Smooth muscle cell (in vitro differentiated cells): ENCODE results near the gene ANTXR2. TPM values are rescaled to one million over a fixed set of nuclear protein-coding genes. Genes with fewer than 3 reads are reported as not detected.

ENCODE experiments used
- DNase-seq: peaks from one replicate; lab custom pipeline; 2025; ENCODE audit not compliant: unreplicated experiment; lab: John Stamatoyannopoulos, UW
- H2AFZ ChIP-seq: fragments of 200-600 bp; sonication (generic); 2 replicates; pipeline ENCODE4 v1.6.0; 2016; ENCODE audit warnings: antibody characterized with exemption, low read depth, mild to moderate bottlenecking
- H3F3A ChIP-seq: fragments of 200-600 bp; sonication (generic); 2 replicates; pipeline ENCODE4 v1.6.0; 2017; ENCODE audit warnings: antibody characterized with exemption, low read depth
- H3K27ac ChIP-seq: fragments of 200-600 bp; sonication (generic); 2 replicates; pipeline ENCODE4 v1.5.1; 2016; ENCODE audit warnings: low read depth, mild to moderate bottlenecking
- H3K27me3 ChIP-seq: fragments of 200-600 bp; sonication (generic); 2 replicates; pipeline ENCODE4 v1.6.1; 2016; ENCODE audit warnings: low read depth, mild to moderate bottlenecking
- H3K36me3 ChIP-seq: fragments of 200-600 bp; sonication (generic); 2 replicates; pipeline ENCODE4 v1.5.1; 2016; ENCODE audit warnings: low read depth
- H3K4me1 ChIP-seq: fragments of 200-600 bp; sonication (generic); 2 replicates; pipeline ENCODE4 v1.5.1; 2016; ENCODE audit warnings: low read depth
- H3K4me2 ChIP-seq: fragments of 200-600 bp; sonication (generic); 2 replicates; pipeline ENCODE4 v1.6.0; 2016; ENCODE audit warnings: mild to moderate bottlenecking
- H3K4me3 ChIP-seq: fragments of 200-600 bp; sonication (generic); 2 replicates; pipeline ENCODE4 v1.5.1; 2016; ENCODE audit warnings: mild to moderate bottlenecking
- H3K79me2 ChIP-seq: fragments of 200-600 bp; sonication (generic); 2 replicates; pipeline ENCODE4 v1.6.0; 2016; ENCODE audit warnings: low read depth, mild to moderate bottlenecking
- H3K9ac ChIP-seq: fragments of 200-600 bp; sonication (generic); 2 replicates; pipeline ENCODE4 v1.6.0; 2016; ENCODE audit warnings: low read depth
- H3K9me3 ChIP-seq: fragments of 200-600 bp; sonication (generic); replicated peaks from 2 replicates; pipeline ENCODE4 v1.5.1; 2016; ENCODE audit warnings: low read depth
- H4K20me1 ChIP-seq: fragments of 200-600 bp; sonication (generic); 2 replicates; pipeline ENCODE4 v1.6.0; 2016; ENCODE audit warnings: low read depth
- WGBS: methylation state at CpG from one replicate; pipeline ENCODE4 v1.1.7; 2016; ENCODE audit warnings: low lambda C conversion rate; 5-methylcytosine and 5-hydroxymethylcytosine counted together
- polyA plus RNA-seq: library from polyadenylated mRNA; unstranded; fragments of >200 nt; fragmentation: Nextera tagmentation; extraction: Ambion mirVana; gene quantifications from 2 replicates; pipeline ENCODE4 v1.2.1, GENCODE V29; 2016
- total RNA-seq: library from RNA; depleted of rRNA; stranded (reverse); fragments of >200 nt; gene quantifications from 2 replicates; pipeline ENCODE4 v1.2.3, GENCODE V29; 2014
- TF ChIP-seq, protein P1 (sequence below): fragments of 200-600 bp; sonication (generic); IDR thresholded peaks from 2 replicates; pipeline ENCODE4 v1.5.1; 2017; ENCODE audit warnings: borderline replicate concordance, mild to moderate bottlenecking, antibody characterized with exemption; ENCODE audit not compliant: insufficient read depth, poor library complexity, severe bottlenecking

ANTXR2 gene
- total and polyA plus RNA-seq, 2 experiments from 2014 or later = 67.6 to 74.5 TPM

DNA sequence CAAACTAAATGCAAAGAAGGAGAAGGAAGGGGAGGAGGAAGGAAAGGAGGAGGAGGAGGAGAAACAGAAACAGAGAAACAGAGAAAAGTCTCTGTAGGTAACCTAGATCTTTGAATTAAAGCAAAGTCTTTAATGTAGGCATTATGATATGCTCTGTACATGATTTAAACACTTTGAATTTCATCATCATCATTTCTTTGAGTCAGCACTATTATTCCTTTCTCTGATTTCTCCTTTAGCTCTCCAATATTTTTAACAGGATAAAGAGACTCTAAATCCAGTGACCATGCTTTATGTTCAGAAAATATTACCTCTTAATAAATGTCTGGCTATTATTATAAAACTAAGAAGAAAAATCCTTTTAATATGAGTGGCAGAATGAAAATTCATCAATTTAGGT, 124.3 kb downstream of the ANTXR2 start:
- Histone ChIP-seq H3K4me3 (no peak overlapping the region), H3K9me3 (no peaks in the 10 kb centered on the region), H3K4me2 (no peak overlapping the region), H3K4me1 (no peaks in the 10 kb centered on the region), H3K27me3 (no peaks in the 10 kb centered on the region), H3K79me2 (no peaks in the 10 kb centered on the region), H3K9ac (no peak overlapping the region), H4K20me1 (no peaks in the 10 kb centered on the region), H3F3A (no peaks in the 10 kb centered on the region), H3K36me3 (no peaks in the 10 kb centered on the region), H3K27ac (no peak overlapping the region), H2AFZ (no peak overlapping the region)
- TF ChIP-seq, protein P1, sequence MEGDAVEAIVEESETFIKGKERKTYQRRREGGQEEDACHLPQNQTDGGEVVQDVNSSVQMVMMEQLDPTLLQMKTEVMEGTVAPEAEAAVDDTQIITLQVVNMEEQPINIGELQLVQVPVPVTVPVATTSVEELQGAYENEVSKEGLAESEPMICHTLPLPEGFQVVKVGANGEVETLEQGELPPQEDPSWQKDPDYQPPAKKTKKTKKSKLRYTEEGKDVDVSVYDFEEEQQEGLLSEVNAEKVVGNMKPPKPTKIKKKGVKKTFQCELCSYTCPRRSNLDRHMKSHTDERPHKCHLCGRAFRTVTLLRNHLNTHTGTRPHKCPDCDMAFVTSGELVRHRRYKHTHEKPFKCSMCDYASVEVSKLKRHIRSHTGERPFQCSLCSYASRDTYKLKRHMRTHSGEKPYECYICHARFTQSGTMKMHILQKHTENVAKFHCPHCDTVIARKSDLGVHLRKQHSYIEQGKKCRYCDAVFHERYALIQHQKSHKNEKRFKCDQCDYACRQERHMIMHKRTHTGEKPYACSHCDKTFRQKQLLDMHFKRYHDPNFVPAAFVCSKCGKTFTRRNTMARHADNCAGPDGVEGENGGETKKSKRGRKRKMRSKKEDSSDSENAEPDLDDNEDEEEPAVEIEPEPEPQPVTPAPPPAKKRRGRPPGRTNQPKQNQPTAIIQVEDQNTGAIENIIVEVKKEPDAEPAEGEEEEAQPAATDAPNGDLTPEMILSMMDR = no peak
- DNase-seq = no peak

DNA sequence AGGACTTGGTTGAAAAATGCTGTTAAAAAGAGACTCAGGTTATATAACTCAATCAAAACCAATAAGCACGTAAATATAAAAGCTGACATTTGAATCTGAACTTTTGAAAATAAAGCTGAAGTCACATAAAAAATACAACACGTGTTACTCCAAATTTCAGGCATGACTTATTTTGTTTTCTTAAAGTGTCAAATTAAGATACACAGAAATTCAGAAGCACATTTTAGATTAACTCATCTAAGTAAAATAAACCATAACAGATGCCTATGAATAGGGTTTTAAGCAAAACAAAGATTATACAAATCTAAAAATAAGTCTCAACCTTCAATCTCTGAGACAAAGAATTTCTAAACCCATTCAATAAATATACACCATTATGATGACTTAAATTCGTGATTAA, 124.8 kb downstream of the ANTXR2 start:
- H4K20me1 ChIP-seq = no peaks in the 10 kb centered on the region
- H3K79me2 ChIP-seq = no peaks in the 10 kb centered on the region
- no peaks in the 10 kb centered on the region for H3K4me1 ChIP-seq
- H3K9me3 ChIP-seq = no peaks in the 10 kb centered on the region
- 87% methylated on average over 3 of the region's 3 CpGs for WGBS
- H3K9ac ChIP-seq = no peak overlapping the region
- H3K4me3 ChIP-seq = no peak overlapping the region
- no peak for DNase-seq
- TF ChIP-seq, protein P1 = no peak
- no peaks in the 10 kb centered on the region for H3K36me3 ChIP-seq
- no peak overlapping the region for H3K27ac ChIP-seq
- H3K4me2 ChIP-seq = no peak overlapping the region
- no peaks in the 10 kb centered on the region for H3F3A ChIP-seq
- H2AFZ ChIP-seq = no peak overlapping the region
- H3K27me3 ChIP-seq = no peaks in the 10 kb centered on the region

DNA sequence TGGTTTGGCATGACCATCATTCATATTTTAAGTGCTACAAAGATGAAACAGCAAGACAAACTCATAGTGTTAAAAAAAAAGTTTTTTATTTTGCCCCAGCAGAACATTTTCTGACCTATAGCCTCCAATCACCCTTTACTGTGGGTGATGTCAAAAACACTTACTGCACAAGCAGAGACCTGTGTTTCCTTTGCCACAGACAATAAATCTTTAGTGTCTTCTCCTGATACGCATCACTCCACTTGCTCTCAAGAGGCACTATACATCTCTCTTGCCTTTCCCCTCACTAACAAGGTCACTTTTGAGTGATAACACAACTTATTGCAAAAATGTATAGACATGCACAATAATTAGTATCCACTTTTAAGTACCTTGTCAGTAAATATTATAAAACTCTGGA, 125.6 kb downstream of the ANTXR2 start:
- no peaks in the 10 kb centered on the region for H3F3A ChIP-seq
- no peak overlapping the region for H3K27ac ChIP-seq
- H3K9me3 ChIP-seq = no peaks in the 10 kb centered on the region
- H3K36me3 ChIP-seq = no peaks in the 10 kb centered on the region
- no peak overlapping the region for H2AFZ ChIP-seq
- H3K4me1 ChIP-seq = no peaks in the 10 kb centered on the region
- TF ChIP-seq, protein P1 = no peak
- H3K9ac ChIP-seq = no peak overlapping the region
- 78% methylated on average over 1 of the region's 1 CpG for WGBS
- no peak overlapping the region for H3K4me2 ChIP-seq
- H4K20me1 ChIP-seq = no peaks in the 10 kb centered on the region
- H3K79me2 ChIP-seq = no peaks in the 10 kb centered on the region
- DNase-seq = no peak
- H3K4me3 ChIP-seq = no peak overlapping the region
- no peaks in the 10 kb centered on the region for H3K27me3 ChIP-seq

DNA sequence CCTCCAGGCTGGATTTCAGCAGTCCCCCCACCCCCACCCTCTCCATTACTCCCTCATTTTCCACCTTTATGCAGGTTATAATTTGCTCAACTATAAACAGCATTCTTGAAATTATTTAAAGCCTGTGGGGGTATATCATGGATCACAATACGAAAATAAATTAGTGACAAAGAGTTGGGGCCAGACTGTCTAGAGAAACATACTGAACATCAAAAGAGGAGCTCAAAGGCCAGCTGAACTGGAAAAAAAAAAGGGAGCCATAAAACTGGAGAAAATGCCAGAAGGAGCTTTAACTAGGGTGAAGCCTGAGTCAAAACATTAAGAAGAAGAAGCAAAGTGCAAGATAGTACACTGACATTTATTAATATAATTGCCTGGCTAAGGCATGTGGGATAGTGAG, 137.8 kb downstream of the ANTXR2 start:
- TF ChIP-seq, protein P1 = no peak
- no peak overlapping the region for H3K4me3 ChIP-seq
- no peaks in the 10 kb centered on the region for H3K9me3 ChIP-seq
- no peaks in the 10 kb centered on the region for H4K20me1 ChIP-seq
- H3F3A ChIP-seq = no peaks in the 10 kb centered on the region
- H3K9ac ChIP-seq = no peak overlapping the region
- no peaks in the 10 kb centered on the region for H3K79me2 ChIP-seq
- H3K4me2 ChIP-seq = no peak overlapping the region
- no peak overlapping the region for H3K27ac ChIP-seq
- WGBS = 24% methylated on average over 1 of the region's 1 CpG
- H3K4me1 ChIP-seq = no peaks in the 10 kb centered on the region
- H2AFZ ChIP-seq = no peak overlapping the region
- no peaks in the 10 kb centered on the region for H3K27me3 ChIP-seq
- H3K36me3 ChIP-seq = no peaks in the 10 kb centered on the region
- DNase-seq = no peak
